ENCODE measurements around the gene SGK1.
"Not testable (repeated sequence)": the region's sequence is repeated elsewhere in the genome, so short reads cannot be mapped to it uniquely, and the experiment has no call there.

The SGK1 gene

DNA sequence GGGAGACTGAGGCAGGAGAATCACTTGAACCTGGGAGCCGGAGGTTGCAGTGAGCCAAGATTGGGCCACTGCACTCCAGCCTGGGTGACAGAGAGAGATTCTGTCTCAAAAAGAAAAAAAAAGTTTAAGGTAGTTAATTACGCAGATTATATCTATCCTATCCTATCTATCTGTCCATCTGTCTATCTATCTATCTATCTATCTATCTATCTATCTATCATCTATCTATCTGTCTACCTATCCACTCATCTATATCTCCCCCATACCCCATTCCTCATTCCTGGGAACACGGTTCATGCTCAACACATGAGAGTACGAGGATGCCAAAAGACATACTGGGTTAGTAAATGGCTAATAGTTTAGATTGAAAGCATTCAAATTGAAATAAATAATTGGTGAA is 8.3 kb upstream of the SGK1 start:
- DNase-seq = not testable (repeated sequence)

GRCh38 chr6:134324766-134325165 is 6.9 kb upstream of the SGK1 start:
- DNase-seq = no peak

- DNase-seq = no peak
Measured at GRCh38 chr6:134324141-134324540, 6.2 kb upstream of the SGK1 start.

DNA sequence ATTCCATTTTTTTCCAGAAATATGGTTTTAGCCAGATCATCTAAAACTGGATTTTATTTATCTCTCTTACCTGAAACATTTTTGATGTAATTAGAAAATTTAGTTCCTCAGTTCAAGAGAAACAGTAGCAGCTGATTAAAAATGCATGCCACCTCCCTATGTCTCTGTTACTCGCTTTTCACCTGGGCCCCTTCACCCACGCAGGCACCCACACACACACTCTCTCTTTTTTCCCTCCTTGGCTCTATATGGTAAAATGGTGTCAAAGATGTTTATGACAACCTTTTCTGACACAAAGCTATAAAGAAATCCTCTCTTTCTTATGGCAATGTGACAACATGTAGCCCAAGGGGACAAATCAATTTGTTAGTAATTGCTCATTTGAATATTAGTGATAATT is 5.8 kb upstream of the SGK1 start:
- no peak for DNase-seq

GRCh38 chr6:134323294-134323693 is 5.4 kb upstream of the SGK1 start:
- DNase-seq = no peak

DNA sequence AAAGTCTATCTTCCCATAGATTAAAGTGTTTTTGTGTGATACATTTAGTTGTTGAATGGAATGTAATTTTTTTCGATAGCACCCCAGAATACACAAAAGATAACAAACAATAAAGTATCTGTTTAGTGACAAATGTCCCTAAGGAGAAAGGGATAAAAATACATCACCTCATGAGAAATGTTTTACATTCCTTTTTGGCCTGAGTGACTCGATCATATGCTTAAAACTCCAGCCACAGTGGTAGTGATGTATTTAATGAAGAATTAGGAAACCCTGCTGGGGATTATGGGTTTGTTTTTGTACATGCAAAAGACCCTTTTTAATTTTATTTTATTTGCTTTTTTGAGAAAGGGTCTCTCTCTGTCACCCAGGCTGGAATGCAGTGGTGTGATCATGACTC is 4.3 kb upstream of the SGK1 start:
- no peak for DNase-seq

- DNase-seq = no peak
Measured at GRCh38 chr6:134321246-134321645, 3.3 kb upstream of the SGK1 start.

- not testable (repeated sequence) for DNase-seq
Measured at GRCh38 chr6:134319686-134320085, 1.8 kb upstream of the SGK1 start.

DNA sequence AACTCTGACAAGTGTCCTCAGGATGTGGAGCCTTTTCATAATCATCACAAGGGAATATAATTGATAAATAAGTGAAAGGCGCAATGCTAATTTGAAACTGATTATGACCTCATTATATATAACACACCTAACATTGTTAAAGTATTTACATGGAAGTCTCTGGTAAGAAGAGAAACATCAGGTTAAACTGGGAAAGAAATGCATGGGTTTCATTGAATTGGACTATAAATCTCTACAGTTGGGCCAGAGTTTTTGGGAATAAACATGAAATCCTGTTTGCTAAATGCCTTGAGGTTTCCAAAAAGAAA is 1.0 kb upstream of the SGK1 start:
- DNase-seq = no peak

DNA sequence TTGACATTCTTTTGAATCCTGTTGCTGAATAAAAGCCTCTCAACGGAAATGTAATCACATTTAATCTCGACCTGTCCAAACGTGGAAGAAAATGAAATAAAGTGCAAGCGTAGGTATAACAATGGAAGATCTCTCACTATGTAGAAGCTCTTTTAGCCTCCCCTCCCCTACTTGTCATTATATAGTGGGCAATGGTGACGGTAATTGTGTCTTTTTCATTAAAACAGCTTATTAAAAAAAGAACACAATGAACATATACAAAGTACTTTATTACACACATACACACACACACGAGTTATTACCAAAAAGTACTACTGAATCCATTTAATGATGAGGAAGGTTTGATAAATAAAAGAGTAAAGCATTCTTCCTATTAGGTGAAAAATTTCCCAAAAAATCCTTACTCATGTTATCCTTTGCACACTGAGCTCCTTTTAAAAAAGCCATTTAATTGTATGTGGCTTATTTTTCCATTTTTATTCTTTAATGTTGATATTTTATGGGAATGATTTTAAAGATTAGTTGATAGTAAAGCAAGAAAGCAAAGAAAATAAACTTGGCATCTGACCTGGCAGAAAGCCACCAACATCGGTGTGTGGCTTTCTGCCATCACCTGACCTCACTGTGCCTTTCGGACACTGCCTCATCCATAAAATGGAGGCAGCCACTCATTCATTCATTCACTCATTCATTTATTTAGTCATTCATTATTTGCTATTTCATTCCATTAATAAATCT is 493 bp upstream of the SGK1 start:
- DNase-seq = no peak

DNA sequence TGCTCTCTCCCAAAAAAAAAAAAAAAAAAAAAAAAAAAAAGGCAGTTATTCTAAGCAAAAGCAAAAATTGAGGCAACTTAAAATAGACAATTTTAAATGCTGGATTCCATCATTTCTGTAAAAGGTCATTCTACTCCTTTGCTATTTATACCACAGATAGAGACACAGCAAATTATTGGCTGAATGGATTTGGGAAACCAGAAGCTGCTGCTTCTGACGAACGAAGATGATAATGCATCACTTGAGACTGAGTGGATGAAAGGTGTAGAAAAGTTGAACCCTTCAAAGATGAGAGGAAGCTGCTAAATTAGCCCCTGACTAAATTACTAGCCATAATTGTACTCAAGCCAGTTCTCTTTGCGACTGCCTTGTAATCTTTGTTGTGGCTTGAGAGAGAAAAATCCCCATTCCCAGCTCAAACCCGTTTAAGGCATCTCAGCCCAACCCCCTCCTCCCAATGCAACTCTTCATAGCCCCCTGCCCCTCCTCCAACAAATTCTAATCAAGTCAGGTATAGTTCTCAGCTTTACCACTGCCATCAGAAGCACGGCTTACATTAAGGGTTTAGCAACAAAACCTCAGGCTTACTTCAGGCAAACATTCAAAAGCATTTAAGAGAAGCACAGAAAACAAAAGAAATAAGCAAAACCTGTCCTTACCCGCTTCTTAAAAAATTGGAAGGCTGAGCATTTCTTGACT is 1.0 kb downstream of the SGK1 start:
- no peak for DNase-seq

DNA sequence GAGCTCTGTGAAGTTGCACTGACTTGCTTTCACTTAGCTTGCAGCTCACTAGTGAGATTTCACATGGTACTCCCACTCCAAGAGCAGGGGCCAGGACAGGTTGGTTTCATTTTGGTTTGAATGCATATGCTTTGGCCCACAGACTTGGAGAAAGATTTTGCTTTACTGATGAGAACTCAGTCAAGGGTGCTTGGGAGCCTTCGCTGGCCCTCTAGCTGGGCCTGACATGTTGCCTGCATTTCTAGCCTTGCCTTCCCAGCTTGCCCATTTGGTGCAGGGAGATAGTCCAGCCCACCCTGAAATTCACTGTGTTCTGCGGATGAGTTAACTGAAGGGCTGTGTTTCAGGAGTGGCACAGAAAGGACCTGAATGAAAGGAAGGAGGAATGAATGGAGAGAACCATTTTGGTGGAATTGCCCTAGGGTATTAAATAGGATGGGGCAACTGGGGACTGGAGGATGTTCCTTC is 1.9 kb downstream of the SGK1 start:
- DNase-seq = no peak

DNA sequence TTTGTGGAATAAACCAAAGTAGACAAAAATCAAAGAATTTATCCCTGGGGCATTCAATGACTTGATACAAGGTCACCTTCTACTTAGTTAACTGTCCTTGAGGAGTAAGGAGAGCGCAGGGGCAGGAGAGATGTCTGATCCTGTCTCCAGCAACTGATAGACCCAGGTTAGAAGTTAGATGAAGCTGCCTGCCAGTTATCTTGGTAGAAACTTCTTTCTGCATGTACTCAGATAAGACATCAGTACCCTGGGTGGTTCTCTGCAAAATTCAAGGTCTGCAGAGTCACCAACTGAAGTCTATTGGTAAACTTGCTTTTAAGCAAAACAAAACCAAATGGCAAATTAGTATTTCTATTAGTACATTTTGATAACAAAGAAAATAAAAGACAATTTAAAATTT is 2.7 kb downstream of the SGK1 start:
- DNase-seq = no peak

- no peak for DNase-seq
Measured at GRCh38 chr6:134314006-134314821, 3.7 kb downstream of the SGK1 start.

DNA sequence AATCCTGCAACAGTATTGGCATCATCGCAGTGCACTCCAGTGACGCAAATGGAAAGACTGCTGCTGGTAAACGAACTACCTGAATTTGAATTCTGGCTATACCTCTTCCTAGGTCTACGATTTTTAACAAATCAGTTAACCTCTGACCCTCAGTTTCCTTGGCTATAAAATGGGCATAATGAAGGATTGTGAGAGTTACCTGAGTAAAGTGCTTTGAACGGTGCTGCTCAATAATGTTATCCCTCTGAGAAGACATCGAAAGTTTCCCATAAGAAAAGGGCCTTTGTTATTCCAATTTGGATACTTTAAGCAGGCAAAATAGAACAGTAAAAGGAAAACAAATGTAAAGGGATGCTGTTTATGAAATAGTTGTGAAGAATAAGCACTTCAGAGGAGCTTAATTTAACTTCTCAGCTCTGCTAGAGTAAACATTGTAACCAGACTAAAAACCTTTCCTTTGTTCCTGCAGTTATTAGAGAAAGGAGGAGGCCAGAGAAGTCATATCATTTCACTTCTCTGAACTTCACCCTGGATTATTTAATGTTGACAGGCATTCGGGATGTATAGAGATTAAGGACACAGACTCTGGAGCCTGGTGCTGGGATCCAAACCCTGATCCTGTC is 5.8 kb downstream of the SGK1 start:
- DNase-seq = no peak

- no peak for DNase-seq
Measured at GRCh38 chr6:134310817-134311216, 7.1 kb downstream of the SGK1 start.

GRCh38 chr6:134309983-134310605 is 7.8 kb downstream of the SGK1 start:
- DNase-seq = no peak

GRCh38 chr6:134309227-134309626 is 8.7 kb downstream of the SGK1 start:
- DNase-seq = no peak

- no peak for DNase-seq
Measured at GRCh38 chr6:134308800-134309199, 9.1 kb downstream of the SGK1 start.

GRCh38 chr6:134307870-134308269 is 10.0 kb downstream of the SGK1 start:
- DNase-seq = no peak

GRCh38 chr6:134307075-134307474 is 10.8 kb downstream of the SGK1 start:
- no peak for DNase-seq

- not testable (repeated sequence) for DNase-seq
Measured at GRCh38 chr6:134304381-134304780, 13.5 kb downstream of the SGK1 start.

- DNase-seq = no peak
Measured at GRCh38 chr6:134303891-134304290, 14.0 kb downstream of the SGK1 start.
